KOPT-K1 (cell line): ENCODE data around the gene AOC1.
"Not testable (repeated sequence)": the region's sequence is repeated elsewhere in the genome, so short reads cannot be mapped to it uniquely, and the experiment has no call there.

Experiments
- H3K27ac ChIP-seq: fragments of 200-600 bp; sonication (generic); 2 replicates; pipeline ENCODE4 v1.5.1; 2016; ENCODE audit warnings: antibody characterized with exemption, mild to moderate bottlenecking, low read depth, low read length; ENCODE audit not compliant: poor library complexity, severe bottlenecking
- H3K36me3 ChIP-seq: fragments of 200-600 bp; sonication (generic); 2 replicates; pipeline ENCODE4 v1.5.1; 2017; ENCODE audit warnings: antibody characterized with exemption, mild to moderate bottlenecking, low read length, moderate library complexity; ENCODE audit not compliant: insufficient read depth
- H3K9me3 ChIP-seq: fragments of 200-600 bp; sonication (generic); 2 replicates; pipeline ENCODE4 v1.5.1; 2017; ENCODE audit warnings: antibody characterized with exemption, low read length, mild to moderate bottlenecking; ENCODE audit not compliant: insufficient read depth, poor library complexity, severe bottlenecking

The AOC1 gene

GRCh38 chr7:150852371-150852905 lies at the start of gene AOC1:
AOC1 (plus strand) TSS chr7:150852517; CDS start chr7:150856471, 3,954 bp downstream.
- Histone ChIP-seq H3K9me3 (no peaks in the 10 kb centered on the region), H3K36me3 (no peaks in the 10 kb centered on the region), H3K27ac (no peak within 1 kb of the TSS)

GRCh38 chr7:150803161-150803860 lies 49.0 kb upstream of the AOC1 start:
- Histone ChIP-seq H3K27ac (no peak overlapping the region), H3K9me3 (peaks cover 39% of the 10 kb centered on the region), H3K36me3 (no peaks in the 10 kb centered on the region)

DNA sequence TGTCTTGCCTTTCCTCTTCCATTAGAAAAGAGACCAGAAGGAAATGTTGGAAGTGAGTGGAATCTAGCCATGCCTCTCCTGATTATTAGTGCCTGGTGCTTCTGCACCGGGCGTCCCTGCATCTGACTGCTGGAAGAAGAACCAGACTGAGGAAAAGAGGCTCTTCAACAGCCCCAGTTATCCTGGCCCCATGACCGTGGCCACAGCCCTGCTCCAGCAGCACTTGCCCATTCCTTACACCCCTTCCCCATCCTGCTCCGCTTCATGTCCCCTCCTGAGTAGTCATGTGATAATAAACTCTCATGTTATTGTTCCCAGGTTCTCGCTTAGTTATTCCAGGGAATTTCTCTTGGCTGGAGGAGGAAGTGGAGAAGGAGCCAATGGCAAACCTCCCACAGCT lies 47.5 kb upstream of the AOC1 start:
- Histone ChIP-seq H3K9me3 (peaks cover 39% of the 10 kb centered on the region), H3K27ac (no peak overlapping the region), H3K36me3 (no peaks in the 10 kb centered on the region)

- Histone ChIP-seq H3K36me3 (no peaks in the 10 kb centered on the region), H3K9me3 (peaks cover 32% of the 10 kb centered on the region), H3K27ac (no peak overlapping the region)
Measured at GRCh38 chr7:150805864-150806263, 46.5 kb upstream of the AOC1 start.

GRCh38 chr7:150806454-150806853 lies 45.9 kb upstream of the AOC1 start:
- Histone ChIP-seq H3K36me3 (no peaks in the 10 kb centered on the region), H3K27ac (no peak overlapping the region), H3K9me3 (peaks cover 26% of the 10 kb centered on the region)

DNA sequence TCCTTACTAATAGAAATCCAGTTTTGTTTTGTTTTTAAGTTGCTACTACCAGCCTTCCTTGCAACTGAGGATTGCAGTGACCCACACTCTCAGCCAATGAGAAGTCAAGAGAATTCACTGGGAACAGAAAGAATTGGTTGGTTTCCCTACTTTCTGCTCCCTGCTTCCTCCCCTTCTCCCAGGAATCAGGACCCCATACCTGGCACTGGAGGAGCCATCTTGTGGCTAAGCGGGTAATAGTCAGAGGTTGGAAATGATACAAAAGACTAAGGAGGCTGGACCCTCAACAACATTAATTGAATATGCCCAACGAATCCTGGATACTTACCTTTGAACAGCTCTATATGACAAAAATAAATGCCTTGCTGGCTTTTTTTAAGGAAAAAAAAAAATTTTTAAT lies 45.5 kb upstream of the AOC1 start:
- H3K27ac ChIP-seq, result no peak overlapping the region
- peaks cover 25% of the 10 kb centered on the region for H3K9me3 ChIP-seq
- H3K36me3 ChIP-seq, result no peaks in the 10 kb centered on the region

DNA sequence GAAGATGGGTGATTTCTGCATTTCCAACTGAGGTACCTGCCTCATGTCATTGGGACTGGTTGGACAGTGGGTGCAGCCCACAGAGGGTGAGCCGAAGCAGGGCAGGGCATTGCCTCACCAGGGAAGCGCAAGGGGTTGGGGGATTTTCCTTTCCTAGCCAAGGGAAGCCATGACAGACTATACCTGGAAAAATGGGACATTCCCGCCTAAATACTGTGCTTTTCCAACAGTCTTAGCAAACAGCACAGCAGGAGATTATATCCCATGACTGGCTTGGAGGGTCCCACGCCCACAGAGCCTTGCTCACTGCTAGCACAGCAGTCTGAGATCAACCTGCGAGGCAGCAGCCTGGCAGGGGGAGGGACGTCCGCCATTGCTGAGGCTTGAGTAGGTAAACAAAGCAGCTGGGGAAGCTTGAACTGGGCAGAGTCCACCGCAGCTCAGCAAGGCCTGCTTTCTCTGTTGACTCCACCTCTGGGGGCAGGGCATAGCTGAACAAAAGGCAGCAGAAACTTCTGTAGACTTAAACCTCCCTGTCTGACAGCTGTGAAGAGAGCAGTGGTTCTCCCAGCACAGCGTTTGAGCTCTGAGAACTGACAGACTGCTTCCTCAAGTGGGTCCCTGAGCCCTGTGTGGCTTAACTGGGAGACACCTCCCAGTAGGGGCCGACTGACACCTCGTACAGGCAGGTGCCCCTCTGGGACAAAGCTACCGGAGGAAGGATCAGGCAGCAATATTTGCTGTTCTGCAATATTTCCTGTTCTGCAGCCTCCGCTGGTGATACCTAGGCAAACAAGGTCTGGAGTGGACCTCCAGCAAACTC lies 44.5 kb upstream of the AOC1 start:
- peaks cover 25% of the 10 kb centered on the region for H3K9me3 ChIP-seq
- not testable (repeated sequence) for H3K27ac ChIP-seq, H3K36me3 ChIP-seq

DNA sequence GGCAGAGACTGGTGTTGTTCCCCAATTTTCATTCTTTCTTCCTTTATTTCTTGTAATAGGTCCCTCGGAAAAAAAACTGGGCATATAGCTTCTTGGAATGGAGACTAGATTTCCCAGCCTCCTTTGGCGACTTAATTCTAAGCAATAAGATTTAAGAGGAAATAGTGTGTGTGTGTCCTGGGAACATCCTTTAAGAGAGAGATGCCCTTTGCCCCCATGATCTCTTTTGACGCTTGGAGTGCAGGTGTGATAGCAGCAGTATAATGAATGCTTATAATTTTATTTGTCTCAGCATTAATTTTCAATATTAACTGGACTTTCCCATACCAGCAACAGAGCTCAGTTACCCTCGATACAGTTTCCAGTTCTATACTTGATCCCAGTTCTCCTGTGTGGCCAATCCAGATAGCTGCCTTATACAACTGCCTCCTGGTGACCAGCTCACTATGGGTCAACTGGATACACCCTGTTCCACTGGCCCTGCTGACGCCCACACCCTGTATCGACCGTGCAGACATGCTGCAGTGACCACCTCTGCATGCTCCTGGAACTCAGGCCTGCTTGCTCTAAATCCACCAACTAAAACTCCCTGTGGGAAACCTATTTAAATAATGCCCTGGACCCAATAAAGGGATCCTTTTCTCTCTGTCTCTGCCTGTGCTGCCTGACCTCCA lies 37.9 kb upstream of the AOC1 start:
- Histone ChIP-seq H3K36me3 (no peaks in the 10 kb centered on the region), H3K9me3 (peaks cover 21% of the 10 kb centered on the region), H3K27ac (no peak overlapping the region)

GRCh38 chr7:150818971-150819370 lies 33.3 kb upstream of the AOC1 start:
- no peaks in the 10 kb centered on the region for H3K36me3 ChIP-seq
- H3K27ac ChIP-seq, result no peak overlapping the region
- peaks cover 34% of the 10 kb centered on the region for H3K9me3 ChIP-seq

DNA sequence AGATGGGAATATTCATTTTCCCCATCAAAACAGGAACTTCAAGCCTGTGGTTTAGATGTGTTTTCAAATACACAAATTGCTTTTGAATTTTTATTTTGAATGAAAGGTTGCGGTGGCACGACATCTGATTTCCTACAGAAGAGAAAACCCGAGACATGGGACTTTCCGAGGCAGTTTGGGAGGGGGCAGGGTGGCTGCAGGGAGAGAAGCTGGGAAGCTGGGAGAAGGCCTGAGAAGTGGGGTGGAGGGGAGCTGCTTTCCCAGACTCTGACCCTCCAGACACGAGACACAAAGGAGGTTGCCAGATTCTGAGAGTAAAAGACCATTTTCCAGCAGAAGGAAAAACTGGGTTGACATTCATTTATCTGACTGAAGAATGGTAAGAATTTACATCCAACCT lies 32.2 kb upstream of the AOC1 start:
- H3K36me3 ChIP-seq, result no peaks in the 10 kb centered on the region
- no peak overlapping the region for H3K27ac ChIP-seq
- peaks cover 33% of the 10 kb centered on the region for H3K9me3 ChIP-seq

GRCh38 chr7:150820578-150821198 lies 31.6 kb upstream of the AOC1 start:
- H3K27ac ChIP-seq, result no peak overlapping the region
- no peaks in the 10 kb centered on the region for H3K36me3 ChIP-seq
- H3K9me3 ChIP-seq, result peaks cover 30% of the 10 kb centered on the region

DNA sequence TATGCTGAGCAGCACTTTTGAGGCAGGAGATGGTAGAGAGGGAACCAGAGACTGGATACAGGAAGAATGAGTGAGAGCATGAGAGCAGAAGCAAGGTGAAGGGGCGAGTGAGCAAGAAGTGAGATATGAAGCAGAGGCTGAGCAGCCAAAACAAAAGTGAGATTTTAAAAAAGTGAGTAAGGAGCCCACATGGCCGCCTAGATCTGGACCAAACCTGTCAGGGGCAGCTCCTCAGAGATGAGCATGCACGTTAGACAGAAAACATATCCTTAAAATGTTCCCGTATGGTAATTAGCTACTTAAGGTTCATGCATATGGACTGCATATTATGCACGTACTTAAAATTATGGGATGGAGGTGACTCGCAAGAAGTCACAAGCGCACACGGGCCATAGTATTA lies 29.3 kb upstream of the AOC1 start:
- H3K27ac ChIP-seq, result no peak overlapping the region
- H3K9me3 ChIP-seq, result peaks cover 20% of the 10 kb centered on the region

DNA sequence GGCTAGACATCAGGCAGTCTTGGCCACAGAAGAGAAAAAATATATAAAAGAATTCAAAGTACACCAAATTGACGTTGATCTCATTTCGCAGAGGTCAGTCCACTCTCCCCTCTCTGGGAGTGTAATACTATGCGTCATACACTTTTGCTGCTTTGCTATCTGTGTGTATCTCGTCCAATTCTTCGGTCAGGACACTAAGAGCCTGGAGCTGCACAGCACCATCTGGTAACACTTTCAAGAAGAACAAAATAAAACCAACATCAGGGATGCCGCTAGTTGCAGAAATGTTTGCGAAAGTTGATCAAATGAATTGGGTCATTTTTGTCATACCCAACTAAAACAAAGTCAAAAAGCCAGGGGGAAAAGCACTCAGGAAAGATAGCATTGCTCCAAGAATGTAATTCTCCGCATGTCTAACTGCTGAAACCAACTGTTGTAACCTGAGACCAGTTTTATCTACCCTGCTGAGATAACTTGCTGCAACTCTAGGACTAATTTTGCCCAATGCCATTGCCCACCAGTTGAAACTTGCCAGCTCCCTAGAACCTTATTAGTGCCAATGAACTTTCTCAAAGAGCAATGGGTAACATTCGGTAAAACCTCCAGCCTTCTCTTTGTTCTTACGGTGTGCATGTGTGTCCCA lies 28.7 kb upstream of the AOC1 start:
- H3K9me3 ChIP-seq, result peaks cover 20% of the 10 kb centered on the region
- H3K27ac ChIP-seq, result no peak overlapping the region
- no peaks in the 10 kb centered on the region for H3K36me3 ChIP-seq

More for the DNA sequence above, 29.3 kb upstream of the AOC1 start:
- no peaks in the 10 kb centered on the region for H3K36me3 ChIP-seq

DNA sequence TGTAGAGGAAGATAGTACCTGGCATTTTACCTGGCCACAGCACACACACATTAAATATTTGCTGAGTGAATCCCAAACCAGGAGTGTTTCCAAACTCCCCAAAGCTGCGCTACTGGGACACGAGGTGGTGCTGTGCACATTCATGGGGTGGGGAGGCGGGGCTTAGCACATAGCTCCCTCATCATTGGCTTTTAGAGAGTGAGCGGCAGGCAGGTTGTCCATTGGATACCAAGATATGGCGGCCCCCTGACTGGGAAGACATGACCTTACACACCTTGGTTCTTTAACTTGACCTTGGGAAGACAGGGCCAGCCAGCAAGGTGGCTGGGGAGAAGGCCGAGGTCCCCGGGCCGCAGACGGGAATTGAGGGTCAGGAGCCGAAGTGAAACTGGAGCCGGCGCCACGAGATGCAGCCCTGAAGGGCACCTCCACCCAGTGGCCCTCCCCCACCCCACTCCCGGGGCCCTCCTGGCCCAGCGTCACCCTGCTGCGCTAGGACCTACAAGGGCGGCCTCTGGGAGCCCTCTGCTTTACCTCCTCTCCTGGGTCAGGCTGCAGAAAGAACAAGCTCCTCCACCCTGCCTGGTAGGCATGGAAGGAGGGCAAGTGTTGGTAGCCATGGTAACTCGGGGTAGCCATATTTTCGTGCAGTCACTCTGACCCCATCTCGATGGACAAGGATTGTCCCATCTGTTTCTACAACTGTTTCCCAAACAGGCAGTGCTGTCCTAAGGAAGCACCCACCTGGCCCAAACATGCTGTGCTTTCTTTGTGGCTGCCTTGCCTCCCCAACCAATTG lies 27.7 kb upstream of the AOC1 start:
- Histone ChIP-seq H3K27ac (no peak overlapping the region), H3K36me3 (no peaks in the 10 kb centered on the region), H3K9me3 (peaks cover 20% of the 10 kb centered on the region)
